ENCODE measurements around the gene SIK2.

DNA sequence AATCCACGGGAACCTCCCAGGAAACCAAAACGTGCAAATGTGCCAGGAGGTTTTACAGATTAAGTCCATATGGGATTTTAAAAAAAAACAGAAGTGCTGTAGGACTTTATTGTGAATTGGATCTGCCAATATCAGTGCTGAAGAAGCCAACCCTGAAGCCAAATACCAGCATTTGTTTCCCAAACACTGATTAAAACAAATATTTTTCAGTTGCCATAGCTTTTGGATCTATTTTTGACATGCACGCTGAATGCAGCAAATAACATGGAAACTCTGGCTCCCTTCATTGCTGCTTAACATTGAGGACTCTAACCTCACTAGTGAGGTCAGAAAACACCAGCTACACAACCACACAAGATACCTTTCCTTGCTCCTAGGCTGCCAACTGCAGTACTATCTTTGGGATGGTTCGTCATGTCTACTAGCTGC, 28.4 kb upstream of the SIK2 start:
- TF ChIP-seq CTCF (IDR thresholded peaks at IDR 0.05; ENCODE audit: poor library complexity, severe bottlenecking) (no peak), EP300 (conservative IDR thresholded peaks at IDR 0.05; ENCODE audit: poor library complexity, severe bottlenecking) (no peak), RAD21 (conservative IDR thresholded peaks at IDR 0.05) (no peak), POLR2AphosphoS5 (IDR thresholded peaks at IDR 0.05) (no peak)

All from neural cell (in vitro differentiated cells).